Hepatic stellate cell (primary cell): ENCODE measurements around the gene GLOD4.
"Not testable (repeated sequence)": the region's sequence is repeated elsewhere in the genome, so short reads cannot be mapped to it uniquely, and the experiment has no call there.

ENCODE experiments used
- DNase-seq: peaks from one replicate; pipeline ENCODE4 v3.0.0; 2011; ENCODE audit warnings: low spot score

Gene GLOD4

GRCh38 chr17:774313-774584 is 7.8 kb downstream of the GLOD4 start:
- DNase-seq: no peak

GRCh38 chr17:773467-774312 is 8.4 kb downstream of the GLOD4 start:
- no peak for DNase-seq

GRCh38 chr17:773016-773415 is 9.1 kb downstream of the GLOD4 start:
- DNase-seq: no peak

- DNase-seq: no peak
Measured at GRCh38 chr17:767076-767475, 15.0 kb downstream of the GLOD4 start.

GRCh38 chr17:760371-760770 is 21.7 kb downstream of the GLOD4 start:
- DNase-seq: no peak

GRCh38 chr17:759964-760363 is 22.1 kb downstream of the GLOD4 start:
- DNase-seq: no peak

- not testable (repeated sequence) for DNase-seq
Measured at GRCh38 chr17:756010-756567, 26.0 kb downstream of the GLOD4 start.

- not testable (repeated sequence) for DNase-seq
Measured at GRCh38 chr17:755319-755961, 26.6 kb downstream of the GLOD4 start.

GRCh38 chr17:753418-753817 is 28.7 kb downstream of the GLOD4 start:
- DNase-seq: no peak

- DNase-seq: peak; percentile 55
Measured at GRCh38 chr17:752620-753219, 29.4 kb downstream of the GLOD4 start.

GRCh38 chr17:752002-752619 is 30.0 kb downstream of the GLOD4 start, which contains the start of gene GEMIN4:
TSS of gene GEMIN4 (minus strand) at chr17:752264. CDS start at chr17:752142, 122 bp downstream.
- DNase-seq: peak; percentile 95

- peak; percentile 58 for DNase-seq
Measured at GRCh38 chr17:751269-752001, 30.6 kb downstream of the GLOD4 start.

- no peak for DNase-seq
Measured at GRCh38 chr17:750431-751037, 31.5 kb downstream of the GLOD4 start.

- not testable (repeated sequence) for DNase-seq
Measured at GRCh38 chr17:749359-749758, 32.7 kb downstream of the GLOD4 start.

GRCh38 chr17:748604-749003 is 33.5 kb downstream of the GLOD4 start:
- not testable (repeated sequence) for DNase-seq

GRCh38 chr17:746783-747629 is 35.1 kb downstream of the GLOD4 start:
- no peak for DNase-seq

GRCh38 chr17:746181-746580 is 35.9 kb downstream of the GLOD4 start:
- no peak for DNase-seq

- DNase-seq: no peak
Measured at GRCh38 chr17:745406-745805, 36.7 kb downstream of the GLOD4 start.

- DNase-seq: no peak
Measured at GRCh38 chr17:744937-745336, 37.1 kb downstream of the GLOD4 start.

GRCh38 chr17:743139-743538 is 38.9 kb downstream of the GLOD4 start:
- DNase-seq: no peak
